Measurements from ENCODE around the gene PTPRU.

GRCh38 chr1:29338908-29339575, 102.7 kb downstream of the PTPRU start:
- TF ChIP-seq POLR2AphosphoS5 (IDR thresholded peaks at IDR 0.05; ENCODE audit: low read depth, low read length) = no peak
- no peak for TF ChIP-seq SIN3A (IDR thresholded peaks at IDR 0.05; ENCODE audit: borderline replicate concordance, insufficient read depth, low read length)
- TF ChIP-seq REST (IDR thresholded peaks at IDR 0.05; ENCODE audit: insufficient read depth in 1 of 2, low read depth in 2 of 2, low read length in 2 of 2) = no peak
